GM23248 (cell line): ENCODE results near the gene MKRN2OS. TPM values are rescaled to one million over a fixed set of nuclear protein-coding genes. Genes with fewer than 3 reads are reported as not detected.

Source experiments
- DNase-seq: peaks from one replicate; pipeline ENCODE4 v3.0.0-alpha.2; 2015
- H2AFZ ChIP-seq: fragments of 200-600 bp; sonication (generic); 2 replicates; pipeline ENCODE4 v1.6.1; 2016; ENCODE audit warnings: antibody characterized with exemption
- H3F3A ChIP-seq: fragments of 200-600 bp; sonication (generic); 2 replicates; pipeline ENCODE4 v1.6.1; 2016; ENCODE audit warnings: mild to moderate bottlenecking, antibody characterized with exemption, mixed run types; ENCODE audit not compliant: insufficient read depth
- H3K27ac ChIP-seq: fragments of 200-600 bp; sonication (generic); 2 replicates; pipeline ENCODE4 v1.5.1; 2016; ENCODE audit warnings: mild to moderate bottlenecking
- H3K27me3 ChIP-seq: fragments of 200-600 bp; sonication (generic); replicated peaks from 2 replicates; pipeline ENCODE4 v1.6.1; 2016; ENCODE audit warnings: mild to moderate bottlenecking; ENCODE audit not compliant: insufficient read depth
- H3K36me3 ChIP-seq: fragments of 200-600 bp; sonication (generic); 2 replicates; pipeline ENCODE4 v1.6.1; 2016; ENCODE audit warnings: low read depth, mild to moderate bottlenecking
- H3K4me1 ChIP-seq: fragments of 200-600 bp; sonication (generic); 2 replicates; pipeline ENCODE4 v1.6.1; 2016; ENCODE audit warnings: mild to moderate bottlenecking; ENCODE audit not compliant: insufficient read depth
- H3K4me2 ChIP-seq: fragments of 200-600 bp; sonication (generic); one replicate; pipeline ENCODE4 v1.6.1; 2016; ENCODE audit warnings: mild to moderate bottlenecking; ENCODE audit not compliant: unreplicated experiment
- H3K4me3 ChIP-seq: fragments of 200-600 bp; sonication (generic); 2 replicates; pipeline ENCODE4 v1.5.1; 2016; ENCODE audit warnings: mild to moderate bottlenecking
- H3K79me2 ChIP-seq: fragments of 200-600 bp; sonication (generic); 2 replicates; pipeline ENCODE4 v1.6.1; 2016; ENCODE audit warnings: mild to moderate bottlenecking; ENCODE audit not compliant: insufficient read depth
- H3K9ac ChIP-seq: fragments of 200-600 bp; sonication (generic); 2 replicates; pipeline ENCODE4 v1.6.1; 2016; ENCODE audit warnings: mild to moderate bottlenecking
- H3K9me2 ChIP-seq: fragments of 200-600 bp; sonication (generic); 2 replicates; pipeline ENCODE4 v1.6.1; 2016; ENCODE audit warnings: mixed run types, mild to moderate bottlenecking, moderate library complexity; ENCODE audit not compliant: insufficient read depth
- H3K9me3 ChIP-seq: fragments of 200-600 bp; sonication (generic); one replicate; pipeline ENCODE4 v1.6.1; 2017; ENCODE audit warnings: low read depth
- H4K20me1 ChIP-seq: fragments of 200-600 bp; sonication (generic); 2 replicates; pipeline ENCODE4 v1.6.0; 2016; ENCODE audit not compliant: insufficient read depth
- EZH2 ChIP-seq: fragments of 200-600 bp; sonication (generic); IDR thresholded peaks from 2 replicates; pipeline ENCODE4 v1.6.1; 2018; ENCODE audit warnings: antibody characterized with exemption, mild to moderate bottlenecking; ENCODE audit not compliant: insufficient read depth, poor library complexity, severe bottlenecking
- EZH2phosphoT487 ChIP-seq: fragments of 200-600 bp; sonication (generic); IDR thresholded peaks from 2 replicates; pipeline ENCODE4 v1.6.1; 2018; ENCODE audit warnings: antibody characterized with exemption, moderate library complexity, mild to moderate bottlenecking, low read depth; ENCODE audit not compliant: insufficient read depth
- WGBS, 2 experiments: methylation state at CpG; one replicate each; pipeline ENCODE4 v1.1.6; 2015 to 2017; ENCODE audit warnings: low lambda C conversion rate in 2 of 2, low coverage in 1 of 2; ENCODE audit errors: missing lambda C conversion rate in 2 of 2; 5-methylcytosine and 5-hydroxymethylcytosine counted together
- in situ Hi-C: fragments of 300-500 bp; cut with MboI; formaldehyde crosslinking; loops from 2 replicates; pipeline ENCODE4 v1.15.0; 2020
- polyA plus RNA-seq: library from polyadenylated mRNA; unstranded; fragments of >200 nt; fragmentation: Nextera tagmentation; extraction: Ambion mirVana; gene quantifications from 2 replicates; pipeline ENCODE4 v1.2.1, GENCODE V29; 2016
- total RNA-seq: library from RNA; depleted of rRNA; stranded (reverse); fragments of >200 nt; shearing (Covaris generic); gene quantifications from 2 replicates; pipeline ENCODE4 v1.2.3, GENCODE V29; 2014

The MKRN2OS gene
- total and polyA plus RNA-seq, 2 experiments from 2014 or later, result not detected

- WGBS, 2 experiments, result 91 to 94% methylated on average over 11 of the region's 11 CpGs
- Histone ChIP-seq H4K20me1 (no peaks in the 10 kb centered on the region), H3K27ac (no peak overlapping the region), H3F3A (peaks cover 27% of the 10 kb centered on the region), H3K4me2 (no peak overlapping the region), H3K9me3 (no peaks in the 10 kb centered on the region), H3K4me3 (no peak overlapping the region), H3K9ac (no peak overlapping the region), H3K36me3 (peaks cover 47% of the 10 kb centered on the region; the same call in 1 of the 2 replicates), H3K9me2 (no peaks in the 10 kb centered on the region), H3K79me2 (peaks cover 56% of the 10 kb centered on the region), H3K4me1 (peaks cover 21% of the 10 kb centered on the region), H2AFZ (no peak overlapping the region), H3K27me3 (no peaks in the 10 kb centered on the region)
- TF ChIP-seq EZH2phosphoT487, result no peak
- TF ChIP-seq EZH2, result no peak
- in situ Hi-C loops, result no loop called here
- DNase-seq, result no peak
Observed at GRCh38 chr3:12571986-12572385, 26.7 kb upstream of the MKRN2OS start.

GRCh38 chr3:12569836-12570235 lies 24.5 kb upstream of the MKRN2OS start:
- Histone ChIP-seq H4K20me1 (0 out of 2 replicates have a peak, but pooled peaks cover 4% of the 10 kb centered on the region), H3K9ac (no peak overlapping the region), H3K36me3 (peaks cover 46% of the 10 kb centered on the region; the same call in 1 of the 2 replicates)

GRCh38 chr3:12568747-12569146 lies 23.4 kb upstream of the MKRN2OS start:
- 0 out of 2 replicates have a peak, but pooled peaks cover 3% of the 10 kb centered on the region for H3K4me1 ChIP-seq
- in situ Hi-C loops, result no loop called here
- 78 to 82% methylated on average over 3 of the region's 3 CpGs for WGBS, 2 experiments
- no peak overlapping the region for H3K4me2 ChIP-seq
- H3K27me3 ChIP-seq, result no peaks in the 10 kb centered on the region
- H3K4me3 ChIP-seq, result no peak overlapping the region
- H3F3A ChIP-seq, result 0 out of 2 replicates have a peak, but pooled peaks cover 4% of the 10 kb centered on the region
- no peak for DNase-seq
- H3K79me2 ChIP-seq, result peaks cover 88% of the 10 kb centered on the region
- no peaks in the 10 kb centered on the region for H3K9me3 ChIP-seq
- no peak overlapping the region for H3K27ac ChIP-seq
- no peaks in the 10 kb centered on the region for H3K9me2 ChIP-seq
- TF ChIP-seq EZH2phosphoT487, result no peak
- no peak for TF ChIP-seq EZH2
- 0 out of 2 replicates have a peak, but pooled peaks cover 4% of the 10 kb centered on the region for H4K20me1 ChIP-seq
- H3K9ac ChIP-seq, result no peak overlapping the region
- peaks cover 43% of the 10 kb centered on the region; the same call in 1 of the 2 replicates for H3K36me3 ChIP-seq
- no peak overlapping the region for H2AFZ ChIP-seq

More at GRCh38 chr3:12569836-12570235, 24.5 kb upstream of the MKRN2OS start:
- Histone ChIP-seq H3K9me2 (no peaks in the 10 kb centered on the region), H3K4me2 (no peak overlapping the region), H2AFZ (no peak overlapping the region), H3K27me3 (no peaks in the 10 kb centered on the region), H3F3A (peaks cover 10% of the 10 kb centered on the region), H3K79me2 (peaks cover 77% of the 10 kb centered on the region), H3K9me3 (no peaks in the 10 kb centered on the region), H3K4me1 (0 out of 2 replicates have a peak, but pooled peaks cover 7% of the 10 kb centered on the region), H3K27ac (no peak overlapping the region), H3K4me3 (no peak overlapping the region)
- in situ Hi-C loops, result no loop called here
- no peak for DNase-seq
- TF ChIP-seq EZH2phosphoT487, result no peak
- 82 to 88% methylated on average over 6 of the region's 6 CpGs for WGBS, 2 experiments

GRCh38 chr3:12566976-12567375 lies 21.7 kb upstream of the MKRN2OS start:
- Histone ChIP-seq H3K4me3 (no peak overlapping the region), H3K27me3 (no peaks in the 10 kb centered on the region), H3F3A (no peaks in the 10 kb centered on the region), H2AFZ (no peak overlapping the region), H3K4me1 (peaks cover 7% of the 10 kb centered on the region; the same call in 1 of the 2 replicates), H3K36me3 (peaks cover 28% of the 10 kb centered on the region; the same call in 1 of the 2 replicates), H3K4me2 (no peak overlapping the region), H3K9me3 (no peaks in the 10 kb centered on the region), H3K79me2 (peaks cover 98% of the 10 kb centered on the region), H3K27ac (no peak overlapping the region), H3K9me2 (no peaks in the 10 kb centered on the region), H3K9ac (no peak overlapping the region), H4K20me1 (0 out of 2 replicates have a peak, but pooled peaks cover 4% of the 10 kb centered on the region)
- in situ Hi-C loops, result no loop called here
- no peak for DNase-seq
- TF ChIP-seq EZH2phosphoT487 (no peak), EZH2 (no peak)

GRCh38 chr3:12562451-12562850 lies 17.2 kb upstream of the MKRN2OS start:
- peaks cover 18% of the 10 kb centered on the region for H3F3A ChIP-seq
- H3K27me3 ChIP-seq, result no peaks in the 10 kb centered on the region
- TF ChIP-seq EZH2phosphoT487, result no peak
- no peak for TF ChIP-seq EZH2
- no peak overlapping the region for H3K27ac ChIP-seq
- H3K9me3 ChIP-seq, result no peaks in the 10 kb centered on the region
- no peak overlapping the region for H3K4me3 ChIP-seq
- in situ Hi-C loops, result no loop called here
- peaks cover 21% of the 10 kb centered on the region; the same call in 1 of the 2 replicates for H4K20me1 ChIP-seq
- peaks cover 100% of the 10 kb centered on the region for H3K79me2 ChIP-seq
- H3K36me3 ChIP-seq, result no peaks in the 10 kb centered on the region
- no peaks in the 10 kb centered on the region for H3K9me2 ChIP-seq
- no peak overlapping the region for H3K4me2 ChIP-seq
- DNase-seq, result no peak
- H3K4me1 ChIP-seq, result peaks cover 23% of the 10 kb centered on the region
- 86 to 97% methylated on average over 1 of the region's 1 CpG for whole genome bisulfite sequencing, 2 experiments
- H3K9ac ChIP-seq, result no peak overlapping the region
- H2AFZ ChIP-seq, result no peak overlapping the region
